Kidney epithelial cell (primary cell): ENCODE results near the gene OOEP. TPM values are rescaled to one million over a fixed set of nuclear protein-coding genes. Genes with fewer than 3 reads are reported as not detected.

Experiments used
- DNase-seq: peaks from one replicate; pipeline ENCODE4 v3.0.0-alpha.2; 2010; ENCODE audit warnings: low read depth
- H3K27me3 ChIP-seq: 2 replicates; pipeline ENCODE4 v1.6.0; 2011; ENCODE audit warnings: low read length; ENCODE audit not compliant: control insufficient read depth, insufficient read depth
- H3K36me3 ChIP-seq: 2 replicates; pipeline ENCODE4 v1.5.1; 2011; ENCODE audit warnings: low read length; ENCODE audit not compliant: control insufficient read depth, insufficient read depth
- H3K4me3 ChIP-seq: 2 replicates; pipeline ENCODE4 v1.5.1; 2011; ENCODE audit warnings: low read depth, mild to moderate bottlenecking, control low read depth, low read length
- total RNA-seq: library from RNA; depleted of rRNA; stranded (reverse); fragments of >200 nt; gene quantifications from 2 replicates; pipeline ENCODE4 v1.2.3, GENCODE V29; 2015
- TF ChIP-seq, protein P1 (sequence below): IDR thresholded peaks from 2 replicates; pipeline ENCODE4 v1.5.1; 2011; ENCODE audit warnings: mild to moderate bottlenecking, moderate library complexity, low read length, control low read depth, inconsistent platforms; ENCODE audit not compliant: insufficient read depth, poor library complexity, severe bottlenecking

Gene OOEP
- total RNA-seq, result 0.41 and 0.50 TPM in 2 replicates

GRCh38 chr6:73369563-73369962, at the start of gene OOEP:
Gene OOEP, minus strand, starts transcription at chr6:73369897. Its CDS starts 105 bp downstream, at chr6:73369792.
- no peaks in the 10 kb centered on the region for H3K36me3 ChIP-seq

GRCh38 chr6:73418081-73418741, 48.5 kb upstream of the OOEP start:
- TF ChIP-seq, protein P1, sequence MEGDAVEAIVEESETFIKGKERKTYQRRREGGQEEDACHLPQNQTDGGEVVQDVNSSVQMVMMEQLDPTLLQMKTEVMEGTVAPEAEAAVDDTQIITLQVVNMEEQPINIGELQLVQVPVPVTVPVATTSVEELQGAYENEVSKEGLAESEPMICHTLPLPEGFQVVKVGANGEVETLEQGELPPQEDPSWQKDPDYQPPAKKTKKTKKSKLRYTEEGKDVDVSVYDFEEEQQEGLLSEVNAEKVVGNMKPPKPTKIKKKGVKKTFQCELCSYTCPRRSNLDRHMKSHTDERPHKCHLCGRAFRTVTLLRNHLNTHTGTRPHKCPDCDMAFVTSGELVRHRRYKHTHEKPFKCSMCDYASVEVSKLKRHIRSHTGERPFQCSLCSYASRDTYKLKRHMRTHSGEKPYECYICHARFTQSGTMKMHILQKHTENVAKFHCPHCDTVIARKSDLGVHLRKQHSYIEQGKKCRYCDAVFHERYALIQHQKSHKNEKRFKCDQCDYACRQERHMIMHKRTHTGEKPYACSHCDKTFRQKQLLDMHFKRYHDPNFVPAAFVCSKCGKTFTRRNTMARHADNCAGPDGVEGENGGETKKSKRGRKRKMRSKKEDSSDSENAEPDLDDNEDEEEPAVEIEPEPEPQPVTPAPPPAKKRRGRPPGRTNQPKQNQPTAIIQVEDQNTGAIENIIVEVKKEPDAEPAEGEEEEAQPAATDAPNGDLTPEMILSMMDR, result no peak
- no peaks in the 10 kb centered on the region for H3K27me3 ChIP-seq
- no peak overlapping the region for H3K4me3 ChIP-seq
- DNase-seq, result no peak
- H3K36me3 ChIP-seq, result no peaks in the 10 kb centered on the region

More at GRCh38 chr6:73369563-73369962, at the start of gene OOEP:
- Histone ChIP-seq H3K4me3 (no peak within 1 kb of the TSS), H3K27me3 (no peaks in the 10 kb centered on the region)
- no peak for DNase-seq
- TF ChIP-seq, protein P1, result no peak

- TF ChIP-seq, protein P1, result no peak
- Histone ChIP-seq H3K27me3 (no peaks in the 10 kb centered on the region), H3K4me3 (no peak overlapping the region), H3K36me3 (no peaks in the 10 kb centered on the region)
- DNase-seq, result no peak
These were observed 43.4 kb upstream of the OOEP start for GRCh38 chr6:73413102-73413501.

GRCh38 chr6:73409395-73409794, 39.7 kb upstream of the OOEP start:
- no peaks in the 10 kb centered on the region for H3K27me3 ChIP-seq
- TF ChIP-seq, protein P1, result no peak
- no peak overlapping the region for H3K4me3 ChIP-seq
- DNase-seq, result no peak
- H3K36me3 ChIP-seq, result no peaks in the 10 kb centered on the region

GRCh38 chr6:73400656-73401055, 31.0 kb upstream of the OOEP start:
- no peaks in the 10 kb centered on the region for H3K27me3 ChIP-seq
- no peak for DNase-seq
- H3K4me3 ChIP-seq, result no peak overlapping the region
- no peaks in the 10 kb centered on the region for H3K36me3 ChIP-seq
- TF ChIP-seq, protein P1, result no peak

DNA sequence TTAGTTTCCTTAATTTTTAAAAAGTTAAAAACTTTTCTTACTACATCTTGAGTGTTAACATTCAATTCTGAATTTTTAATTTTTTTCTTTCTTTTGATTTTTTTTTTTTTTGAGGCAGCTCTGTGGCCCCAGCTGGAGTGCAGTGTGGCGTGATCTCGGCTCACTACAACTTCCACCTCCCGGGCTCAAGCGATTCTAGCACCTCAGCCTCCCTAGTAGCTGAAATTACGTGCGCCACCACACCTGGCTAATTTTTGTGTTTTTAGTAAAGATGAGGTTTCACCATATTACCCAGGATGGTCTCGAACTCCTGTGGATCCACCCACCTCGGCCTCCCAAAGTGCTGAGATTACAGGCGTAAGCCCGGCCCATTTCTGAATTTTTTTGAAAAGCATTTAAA, 26.2 kb upstream of the OOEP start:
- Histone ChIP-seq H3K4me3 (no peak overlapping the region), H3K36me3 (no peaks in the 10 kb centered on the region), H3K27me3 (no peaks in the 10 kb centered on the region)
- TF ChIP-seq, protein P1, result no peak
- no peak for DNase-seq
